ENCODE results near the gene GFER. TPM values are rescaled to one million over a fixed set of nuclear protein-coding genes. Genes with fewer than 3 reads are reported as not detected.
A peak's percentile ranks its signal among the peaks of the same experiment; 100 is the strongest.

The GFER gene
- total RNA-seq, 4 donors from 2014 or later = 29.9 to 117 (median 64.3) TPM

- Histone ChIP-seq H3K36me3 (peaks cover 0 to 12% (median 7%) of the 10 kb centered on the region in 4 donors), H3K27me3 (peaks cover 44% of the 10 kb centered on the region), H3K9me3 (no peaks in the 10 kb centered on the region), H3K4me1 (peaks cover 7 to 45% (median 40%) of the 10 kb centered on the region in 4 donors), H3K4me3 (peak overlapping the region in 3 of 4 donors; percentile 36 to 47 (median 39)), H3K27ac (peak overlapping the region; percentile 91 to 95 (median 93))
- DNase-seq = no peak
- 67% methylated on average over 35 of the region's 37 CpGs; no CpG with 5 or more reads in 1 of the 2 donors for WGBS, 2 donors (ENCODE audit: low coverage in 1 of 2)
- in situ Hi-C loops (cut with MboI; ENCODE audit: low pct_ligation_motif_present in 1 of 4, low pct_unique_long_range_greater_than_20kb in 1 of 4, low sequenced_read_pairs in 3 of 4) (no loop called here), intact Hi-C loops (cut with DNase I; ENCODE audit: low total_unique reads) (no loop called here)
- TF ChIP-seq EP300 (IDR thresholded peaks at IDR 0.05; ENCODE audit: low read depth) = no peak
- TF ChIP-seq POLR2AphosphoS5 (IDR thresholded peaks at IDR 0.05) = no peak
- TF ChIP-seq POLR2A (IDR thresholded peaks at IDR 0.05) = no peak
- TF ChIP-seq CTCF (IDR thresholded peaks at IDR 0.05) = no peak
Observed at GRCh38 chr16:1978476-1979120, 5.4 kb upstream of the GFER start.

GRCh38 chr16:1979271-1980029 is 4.5 kb upstream of the GFER start:
- peaks cover 7 to 49% (median 42%) of the 10 kb centered on the region in 4 donors for H3K4me1 ChIP-seq
- 35% methylated on average over 58 of the region's 70 CpGs; no CpG with 5 or more reads in 1 of the 2 donors for WGBS, 2 donors (ENCODE audit: low coverage in 1 of 2)
- peak overlapping the region in 3 of 4 donors; percentile 36 to 47 (median 39) for H3K4me3 ChIP-seq
- peaks cover 0 to 12% (median 7%) of the 10 kb centered on the region in 4 donors for H3K36me3 ChIP-seq
- H3K27me3 ChIP-seq = peaks cover 44% of the 10 kb centered on the region
- DNase-seq = peak; percentile 92
- TF ChIP-seq POLR2AphosphoS5 (IDR thresholded peaks at IDR 0.05) = peak; percentile 22 to 92 (median 92)
- TF ChIP-seq POLR2A (IDR thresholded peaks at IDR 0.05) = peak; percentile 91
- no peak for TF ChIP-seq EP300 (IDR thresholded peaks at IDR 0.05; ENCODE audit: low read depth)
- H3K9me3 ChIP-seq = no peaks in the 10 kb centered on the region
- H3K27ac ChIP-seq = peak overlapping the region; percentile 91 to 95 (median 93)
- intact Hi-C loops (cut with DNase I; ENCODE audit: low total_unique reads) = loop anchor here (10.0 kb wide), 1 partner anchor 685 kb away; no protein-coding TSS in a partner anchor
- in situ Hi-C loops (cut with MboI; ENCODE audit: low pct_ligation_motif_present in 1 of 4, low pct_unique_long_range_greater_than_20kb in 1 of 4, low sequenced_read_pairs in 3 of 4) = no loop called here

- WGBS, 2 donors (ENCODE audit: low coverage in 1 of 2) = 10% methylated on average over 48 of the region's 53 CpGs; no CpG with 5 or more reads in 1 of the 2 donors
- TF ChIP-seq CTCF (IDR thresholded peaks at IDR 0.05) (no peak), POLR2A (IDR thresholded peaks at IDR 0.05) (peak; percentile 16), EP300 (IDR thresholded peaks at IDR 0.05; ENCODE audit: low read depth) (no peak), POLR2AphosphoS5 (IDR thresholded peaks at IDR 0.05) (peak in 1 of 3 donors; percentile 26)
- DNase-seq = no peak
- H3K4me3 ChIP-seq = peak overlapping the region in 3 of 4 donors; percentile 4 to 47 (median 39)
- in situ Hi-C loops (cut with MboI; ENCODE audit: low pct_ligation_motif_present in 1 of 4, low pct_unique_long_range_greater_than_20kb in 1 of 4, low sequenced_read_pairs in 3 of 4) = no loop called here
- H3K36me3 ChIP-seq = peaks cover 0 to 12% (median 7%) of the 10 kb centered on the region in 4 donors
- intact Hi-C loops (cut with DNase I; ENCODE audit: low total_unique reads) = loop anchor here (10.0 kb wide), 1 partner anchor 685 kb away; no protein-coding TSS in a partner anchor
- H3K27ac ChIP-seq = peak overlapping the region; percentile 91 to 95 (median 93)
- H3K4me1 ChIP-seq = peaks cover 13 to 56% (median 48%) of the 10 kb centered on the region in 4 donors
- H3K27me3 ChIP-seq = peaks cover 44% of the 10 kb centered on the region
- no peaks in the 10 kb centered on the region for H3K9me3 ChIP-seq
Observed at GRCh38 chr16:1980030-1980769, 3.8 kb upstream of the GFER start.

GRCh38 chr16:1980770-1981087 is 3.3 kb upstream of the GFER start:
- Histone ChIP-seq H3K36me3 (peaks cover 0 to 12% (median 4%) of the 10 kb centered on the region in 4 donors), H3K9me3 (no peaks in the 10 kb centered on the region), H3K4me1 (peaks cover 17 to 62% (median 54%) of the 10 kb centered on the region in 4 donors), H3K27ac (peak overlapping the region; percentile 91 to 95 (median 93)), H3K27me3 (peaks cover 44% of the 10 kb centered on the region), H3K4me3 (peak overlapping the region in 3 of 4 donors; percentile 4 to 47 (median 39))
- 21% methylated on average over 14 of the region's 16 CpGs; no CpG with 5 or more reads in 1 of the 2 donors for WGBS, 2 donors (ENCODE audit: low coverage in 1 of 2)
- no peak for DNase-seq
- in situ Hi-C loops (cut with MboI; ENCODE audit: low pct_ligation_motif_present in 1 of 4, low pct_unique_long_range_greater_than_20kb in 1 of 4, low sequenced_read_pairs in 3 of 4) (no loop called here), intact Hi-C loops (cut with DNase I; ENCODE audit: low total_unique reads) (loop anchor here (10.0 kb wide), 1 partner anchor 684 kb away; no protein-coding TSS in a partner anchor)
- TF ChIP-seq EP300 (IDR thresholded peaks at IDR 0.05; ENCODE audit: low read depth) (no peak), POLR2AphosphoS5 (IDR thresholded peaks at IDR 0.05) (no peak), CTCF (IDR thresholded peaks at IDR 0.05) (no peak), POLR2A (IDR thresholded peaks at IDR 0.05) (no peak)
